Measurements from ENCODE around the gene FBXO41.

The FBXO41 gene

GRCh38 chr2:73253901-73254300, 30.4 kb downstream of the FBXO41 start:
- Histone ChIP-seq H3K27me3 (ENCODE audit: control insufficient read depth, insufficient read depth, low read length) (no peaks in the 10 kb centered on the region), H3K9ac (ENCODE audit: low read depth, low read length) (no peak overlapping the region), H3K36me3 (ENCODE audit: control insufficient read depth, insufficient read depth, low read length) (peaks cover 62% of the 10 kb centered on the region), H3K4me3 (ENCODE audit: low read depth, low read length) (no peak overlapping the region), H3K9me3 (ENCODE audit: control insufficient read depth, insufficient read depth, low read length) (no peaks in the 10 kb centered on the region), H3K27ac (ENCODE audit: low read depth, low read length) (no peak overlapping the region), H3K4me1 (ENCODE audit: control insufficient read depth, insufficient read depth, low read length) (peaks cover 9% of the 10 kb centered on the region; the same call in 1 of the 2 replicates)

GRCh38 chr2:73253400-73253799, 30.9 kb downstream of the FBXO41 start:
- Histone ChIP-seq H3K4me3 (ENCODE audit: low read depth, low read length) (no peak overlapping the region), H3K27ac (ENCODE audit: low read depth, low read length) (no peak overlapping the region), H3K36me3 (ENCODE audit: control insufficient read depth, insufficient read depth, low read length) (peaks cover 62% of the 10 kb centered on the region), H3K9me3 (ENCODE audit: control insufficient read depth, insufficient read depth, low read length) (no peaks in the 10 kb centered on the region), H3K27me3 (ENCODE audit: control insufficient read depth, insufficient read depth, low read length) (no peaks in the 10 kb centered on the region), H3K4me1 (ENCODE audit: control insufficient read depth, insufficient read depth, low read length) (peaks cover 9% of the 10 kb centered on the region; the same call in 1 of the 2 replicates), H3K9ac (ENCODE audit: low read depth, low read length) (no peak overlapping the region)

- peaks cover 9% of the 10 kb centered on the region; the same call in 1 of the 2 replicates for H3K4me1 ChIP-seq (ENCODE audit: control insufficient read depth, insufficient read depth, low read length)
- no peaks in the 10 kb centered on the region for H3K27me3 ChIP-seq (ENCODE audit: control insufficient read depth, insufficient read depth, low read length)
- H3K36me3 ChIP-seq (ENCODE audit: control insufficient read depth, insufficient read depth, low read length): peaks cover 71% of the 10 kb centered on the region
- H3K9me3 ChIP-seq (ENCODE audit: control insufficient read depth, insufficient read depth, low read length): no peaks in the 10 kb centered on the region
- no peak overlapping the region for H3K9ac ChIP-seq (ENCODE audit: low read depth, low read length)
- H3K27ac ChIP-seq (ENCODE audit: low read depth, low read length): no peak overlapping the region
- H3K4me3 ChIP-seq (ENCODE audit: low read depth, low read length): no peak overlapping the region
Measured at GRCh38 chr2:73252238-73253027, 31.8 kb downstream of the FBXO41 start.

- Histone ChIP-seq H3K36me3 (ENCODE audit: control insufficient read depth, insufficient read depth, low read length) (peaks cover 83% of the 10 kb centered on the region), H3K27ac (ENCODE audit: low read depth, low read length) (no peak overlapping the region), H3K4me1 (ENCODE audit: control insufficient read depth, insufficient read depth, low read length) (peaks cover 9% of the 10 kb centered on the region; the same call in 1 of the 2 replicates), H3K27me3 (ENCODE audit: control insufficient read depth, insufficient read depth, low read length) (no peaks in the 10 kb centered on the region), H3K9me3 (ENCODE audit: control insufficient read depth, insufficient read depth, low read length) (no peaks in the 10 kb centered on the region), H3K9ac (ENCODE audit: low read depth, low read length) (no peak overlapping the region), H3K4me3 (ENCODE audit: low read depth, low read length) (no peak overlapping the region)
Measured at GRCh38 chr2:73250872-73251846, 33.1 kb downstream of the FBXO41 start.

GRCh38 chr2:73249636-73250035, 34.6 kb downstream of the FBXO41 start:
- no peaks in the 10 kb centered on the region for H3K27me3 ChIP-seq (ENCODE audit: control insufficient read depth, insufficient read depth, low read length)
- H3K27ac ChIP-seq (ENCODE audit: low read depth, low read length): no peak overlapping the region
- no peaks in the 10 kb centered on the region for H3K4me1 ChIP-seq (ENCODE audit: control insufficient read depth, insufficient read depth, low read length)
- no peak overlapping the region for H3K9ac ChIP-seq (ENCODE audit: low read depth, low read length)
- H3K4me3 ChIP-seq (ENCODE audit: low read depth, low read length): no peak overlapping the region
- H3K36me3 ChIP-seq (ENCODE audit: control insufficient read depth, insufficient read depth, low read length): peaks cover 97% of the 10 kb centered on the region
- H3K9me3 ChIP-seq (ENCODE audit: control insufficient read depth, insufficient read depth, low read length): no peaks in the 10 kb centered on the region

- Histone ChIP-seq H3K36me3 (ENCODE audit: control insufficient read depth, insufficient read depth, low read length) (peaks cover 93% of the 10 kb centered on the region), H3K9me3 (ENCODE audit: control insufficient read depth, insufficient read depth, low read length) (no peaks in the 10 kb centered on the region), H3K4me1 (ENCODE audit: control insufficient read depth, insufficient read depth, low read length) (no peaks in the 10 kb centered on the region), H3K9ac (ENCODE audit: low read depth, low read length) (no peak overlapping the region), H3K4me3 (ENCODE audit: low read depth, low read length) (no peak overlapping the region), H3K27me3 (ENCODE audit: control insufficient read depth, insufficient read depth, low read length) (no peaks in the 10 kb centered on the region), H3K27ac (ENCODE audit: low read depth, low read length) (no peak overlapping the region)
Measured at GRCh38 chr2:73246850-73247249, 37.4 kb downstream of the FBXO41 start.

- Histone ChIP-seq H3K4me1 (ENCODE audit: control insufficient read depth, insufficient read depth, low read length) (no peaks in the 10 kb centered on the region), H3K9ac (ENCODE audit: low read depth, low read length) (no peak overlapping the region), H3K27me3 (ENCODE audit: control insufficient read depth, insufficient read depth, low read length) (no peaks in the 10 kb centered on the region), H3K9me3 (ENCODE audit: control insufficient read depth, insufficient read depth, low read length) (no peaks in the 10 kb centered on the region), H3K27ac (ENCODE audit: low read depth, low read length) (peak overlapping the region; percentile 1), H3K36me3 (ENCODE audit: control insufficient read depth, insufficient read depth, low read length) (peaks cover 92% of the 10 kb centered on the region), H3K4me3 (ENCODE audit: low read depth, low read length) (no peak overlapping the region)
Measured at GRCh38 chr2:73244580-73244979, 39.7 kb downstream of the FBXO41 start.

- H3K4me3 ChIP-seq (ENCODE audit: low read depth, low read length): no peak overlapping the region
- peaks cover 92% of the 10 kb centered on the region for H3K36me3 ChIP-seq (ENCODE audit: control insufficient read depth, insufficient read depth, low read length)
- no peaks in the 10 kb centered on the region for H3K9me3 ChIP-seq (ENCODE audit: control insufficient read depth, insufficient read depth, low read length)
- H3K4me1 ChIP-seq (ENCODE audit: control insufficient read depth, insufficient read depth, low read length): no peaks in the 10 kb centered on the region
- no peaks in the 10 kb centered on the region for H3K27me3 ChIP-seq (ENCODE audit: control insufficient read depth, insufficient read depth, low read length)
- no peak overlapping the region for H3K9ac ChIP-seq (ENCODE audit: low read depth, low read length)
- H3K27ac ChIP-seq (ENCODE audit: low read depth, low read length): peak overlapping the region; percentile 43
Measured at GRCh38 chr2:73243884-73244570, 40.3 kb downstream of the FBXO41 start.

GRCh38 chr2:73239776-73240175, 44.5 kb downstream of the FBXO41 start:
- Histone ChIP-seq H3K36me3 (ENCODE audit: control insufficient read depth, insufficient read depth, low read length) (peaks cover 71% of the 10 kb centered on the region), H3K27me3 (ENCODE audit: control insufficient read depth, insufficient read depth, low read length) (no peaks in the 10 kb centered on the region), H3K9ac (ENCODE audit: low read depth, low read length) (no peak overlapping the region), H3K27ac (ENCODE audit: low read depth, low read length) (no peak overlapping the region), H3K4me1 (ENCODE audit: control insufficient read depth, insufficient read depth, low read length) (peaks cover 28% of the 10 kb centered on the region), H3K4me3 (ENCODE audit: low read depth, low read length) (no peak overlapping the region), H3K9me3 (ENCODE audit: control insufficient read depth, insufficient read depth, low read length) (no peaks in the 10 kb centered on the region)

- Histone ChIP-seq H3K4me3 (ENCODE audit: low read depth, low read length) (no peak overlapping the region), H3K27me3 (ENCODE audit: control insufficient read depth, insufficient read depth, low read length) (no peaks in the 10 kb centered on the region), H3K9ac (ENCODE audit: low read depth, low read length) (no peak overlapping the region), H3K36me3 (ENCODE audit: control insufficient read depth, insufficient read depth, low read length) (peaks cover 63% of the 10 kb centered on the region), H3K27ac (ENCODE audit: low read depth, low read length) (no peak overlapping the region), H3K9me3 (ENCODE audit: control insufficient read depth, insufficient read depth, low read length) (no peaks in the 10 kb centered on the region), H3K4me1 (ENCODE audit: control insufficient read depth, insufficient read depth, low read length) (peaks cover 28% of the 10 kb centered on the region)
Measured at GRCh38 chr2:73238976-73239375, 45.3 kb downstream of the FBXO41 start.
